C1 segment of cervical spinal cord (tissue), 14 donors: Measurements from ENCODE around the gene LGALS1.
"Not testable (repeated sequence)": the region's sequence is repeated elsewhere in the genome, so short reads cannot be mapped to it uniquely, and the experiment has no call there.

Source experiments
- DNase-seq, 14 donors: peaks; one replicate each; lab custom pipeline; 2025; lab: John Stamatoyannopoulos, UW

The LGALS1 gene

GRCh38 chr22:37686002-37686982, 10.9 kb downstream of the LGALS1 start, which contains the start of gene NOL12:
TSS of gene NOL12 (plus strand) at chr22:37686343. CDS start at chr22:37686393, 50 bp downstream.
- peak in 13 of 14 donors; percentile 36 to 86 (median 76) for DNase-seq

DNA sequence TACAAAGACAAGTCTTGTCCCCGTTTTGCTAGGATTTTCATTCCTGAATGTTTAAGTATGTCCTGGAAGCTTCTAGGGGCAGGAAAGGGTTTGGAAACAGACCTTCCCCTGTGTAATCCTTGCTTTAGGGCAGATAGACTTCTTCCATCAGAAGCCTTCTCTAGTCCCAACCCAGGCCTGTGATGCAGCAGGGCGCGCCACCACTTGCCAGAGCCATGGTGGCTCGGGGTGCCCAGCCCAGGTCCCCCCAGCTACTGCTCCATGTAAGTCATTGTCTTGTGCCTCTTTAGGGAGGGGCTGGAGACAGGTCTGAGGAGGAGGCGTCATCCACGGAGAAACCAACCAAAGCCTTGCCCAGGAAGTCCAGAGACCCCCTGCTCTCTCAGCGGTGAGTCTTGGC, 15.0 kb downstream of the LGALS1 start:
- DNase-seq = no peak

GRCh38 chr22:37690901-37691504, 15.6 kb downstream of the LGALS1 start:
- DNase-seq = no peak

GRCh38 chr22:37692627-37693285, 17.3 kb downstream of the LGALS1 start:
- no peak for DNase-seq

DNA sequence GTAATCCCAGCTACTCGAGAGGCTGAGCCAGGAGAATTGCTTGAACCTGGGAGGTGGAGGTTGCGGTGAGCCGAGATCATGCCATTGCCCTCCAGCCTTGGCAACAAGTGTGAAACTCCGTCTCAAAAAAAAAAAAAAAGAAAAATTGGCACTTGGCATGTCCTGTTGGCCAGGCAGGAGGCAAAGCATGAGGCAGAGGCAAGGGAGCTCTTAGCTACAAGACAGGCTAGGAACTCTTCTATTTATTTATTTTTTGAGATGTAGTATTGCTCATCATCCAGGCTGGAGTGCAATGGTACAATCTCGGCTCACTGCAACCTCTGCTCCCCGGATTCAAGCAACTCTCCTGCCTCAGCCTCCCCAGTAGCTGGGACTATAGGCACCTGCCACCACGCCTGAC, 18.7 kb downstream of the LGALS1 start:
- DNase-seq = not testable (repeated sequence)

GRCh38 chr22:37696260-37696656, 20.8 kb downstream of the LGALS1 start:
- DNase-seq = not testable (repeated sequence)

DNA sequence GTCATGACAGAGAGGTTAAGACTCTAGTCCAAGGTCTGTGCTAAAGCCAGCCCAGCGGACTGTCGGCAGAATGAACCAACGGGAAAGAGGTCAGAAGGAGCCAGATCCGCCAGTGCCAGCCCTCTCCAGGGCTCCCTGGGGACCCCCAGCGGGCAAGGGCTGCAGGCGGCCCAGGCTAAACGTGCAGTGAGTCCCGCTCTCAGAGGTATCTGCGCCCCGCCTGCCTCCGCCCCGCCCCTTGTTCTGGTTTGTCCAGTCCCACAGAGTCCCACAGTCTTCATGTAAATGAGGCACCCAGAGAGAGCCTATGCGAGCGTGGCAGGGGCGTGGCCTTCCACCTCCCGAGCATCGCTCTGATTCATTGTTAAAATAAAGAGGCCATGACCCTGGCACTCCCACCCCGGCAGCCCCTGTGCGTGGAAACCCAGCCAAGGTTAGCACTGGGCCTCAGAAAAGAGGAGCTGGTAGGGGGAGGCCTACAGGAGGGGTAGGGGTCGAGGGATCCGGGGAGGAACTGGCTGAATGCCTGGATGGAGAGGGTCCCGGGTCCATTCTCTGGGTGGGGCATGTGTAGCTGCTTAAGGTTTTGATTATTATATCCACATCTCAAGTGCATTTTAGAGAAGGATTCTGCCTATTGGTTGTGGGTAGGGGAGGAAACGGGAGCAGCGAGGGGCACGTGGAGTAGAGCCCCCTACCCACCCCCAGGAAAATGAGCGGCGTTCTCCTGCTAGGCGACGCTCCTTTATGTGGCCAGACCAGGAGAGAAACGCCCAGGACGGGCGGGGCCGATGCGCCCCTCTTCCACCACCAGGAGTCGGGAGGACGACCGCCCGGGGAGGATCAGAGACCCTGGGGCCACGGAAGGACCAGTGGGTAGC, 21.5 kb downstream of the LGALS1 start, which contains the start of gene TRIOBP:
TRIOBP (plus strand) TSS at position 392 of the 881 bp plus-strand sequence. CDS start 4,318 bp downstream, outside the sequence.
- peak in 11 of 14 donors; percentile 9 to 86 (median 57) for DNase-seq

- DNase-seq = no peak
Observed at GRCh38 chr22:37697538-37697835, 22.1 kb downstream of the LGALS1 start.

- DNase-seq = peak in 3 of 14 donors; percentile 3 to 15 (median 3)
Observed at GRCh38 chr22:37701141-37701786, 25.8 kb downstream of the LGALS1 start.

DNA sequence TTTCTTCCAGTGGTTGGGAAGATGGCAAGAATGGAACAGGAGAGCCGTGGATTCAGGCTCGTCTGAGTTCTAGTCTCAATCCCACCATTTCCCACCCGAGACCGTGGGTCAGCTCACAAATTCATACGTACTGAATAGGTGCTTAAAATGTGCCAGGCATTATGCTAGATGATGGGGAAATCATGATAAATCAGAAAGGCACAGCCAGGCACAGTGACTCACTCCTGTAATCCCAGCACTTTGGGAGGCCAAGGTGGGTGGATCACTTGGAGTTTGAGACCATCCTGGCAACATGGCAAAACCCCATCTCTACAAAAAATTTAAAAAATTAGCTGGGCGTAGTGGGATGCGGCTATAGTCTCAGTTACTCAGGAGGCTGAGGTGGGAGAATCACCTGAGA, 28.5 kb downstream of the LGALS1 start:
- DNase-seq = no peak

DNA sequence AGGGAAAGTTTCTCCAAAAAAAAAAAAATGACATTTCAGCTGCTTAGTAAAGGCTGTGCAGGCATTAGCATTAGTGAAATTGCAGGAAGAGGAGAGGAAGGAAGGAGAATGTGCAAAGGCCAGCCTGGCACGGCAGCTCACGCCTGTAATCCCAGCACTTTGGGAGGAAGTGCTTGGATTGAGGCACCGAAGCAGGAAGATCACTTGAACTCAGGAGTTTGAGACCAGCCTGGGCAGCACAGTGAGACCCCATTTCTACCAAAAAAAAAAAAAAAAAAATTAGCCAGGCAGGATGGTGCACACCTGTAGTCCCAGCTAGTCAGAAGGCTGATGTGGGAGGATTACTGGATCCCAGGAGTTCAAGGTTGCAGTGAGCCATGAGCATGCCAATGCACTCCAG, 29.2 kb downstream of the LGALS1 start:
- no peak for DNase-seq

DNA sequence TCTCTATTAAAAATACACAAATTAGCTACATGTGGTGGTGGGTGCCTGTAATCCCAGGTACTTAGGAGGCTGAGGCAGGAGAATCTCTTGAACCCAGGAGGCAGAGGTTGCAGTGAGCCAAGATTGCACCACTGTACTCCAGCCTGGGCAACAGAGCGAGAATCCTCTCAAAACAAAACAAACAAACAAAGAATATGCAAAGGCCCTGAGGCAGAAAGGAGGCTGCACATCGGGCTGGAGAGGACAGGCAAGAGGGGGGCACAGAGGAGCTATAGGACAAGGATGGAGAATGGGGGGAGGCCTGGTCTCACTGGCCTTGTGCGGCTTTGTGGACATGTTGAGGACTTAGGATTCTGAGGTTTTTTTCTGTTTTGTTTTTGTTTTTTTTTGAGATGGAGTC, 29.8 kb downstream of the LGALS1 start:
- no peak for DNase-seq

DNA sequence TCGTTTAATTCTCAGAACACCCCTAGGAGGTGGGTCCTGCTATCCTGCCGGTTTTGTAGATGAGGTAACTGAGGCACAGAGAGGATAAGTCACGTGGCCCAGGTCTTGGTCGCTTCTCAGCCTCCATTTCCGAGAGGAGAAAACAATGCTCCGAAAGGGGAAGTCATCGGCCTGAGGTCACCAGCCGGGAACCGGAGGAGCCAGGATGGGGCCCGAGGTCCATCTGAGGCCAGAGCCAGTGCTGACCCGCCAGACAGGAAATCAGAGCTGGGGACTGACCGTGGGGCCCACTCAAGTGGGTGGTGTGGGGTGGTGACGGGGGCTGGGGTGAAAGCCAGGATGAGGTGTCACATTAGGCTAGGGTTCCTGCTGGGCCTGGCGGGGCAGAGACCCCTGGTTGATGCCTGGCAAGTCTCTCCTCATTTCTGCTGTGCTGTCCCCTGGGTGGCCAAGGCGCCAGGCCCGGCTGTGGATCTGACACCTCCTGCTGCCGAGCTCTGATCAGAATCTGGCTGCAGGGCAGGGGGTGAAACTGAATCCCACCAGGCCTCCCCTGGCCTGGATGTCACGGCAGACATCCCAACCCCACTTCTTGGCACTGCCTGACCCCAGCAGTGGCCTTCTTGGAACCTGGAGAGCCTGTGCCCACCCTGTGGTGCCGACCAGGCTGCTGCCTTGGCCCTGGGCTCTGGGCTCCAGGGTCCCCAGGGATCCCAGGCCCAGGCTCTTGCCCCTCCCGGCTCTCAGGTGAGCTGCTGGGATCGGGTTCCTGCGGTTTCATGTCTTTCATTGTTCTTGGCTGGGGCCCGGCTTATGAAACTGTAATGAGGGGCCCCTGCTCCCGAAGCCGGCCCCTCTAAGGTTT, 33.4 kb downstream of the LGALS1 start:
- peak in 4 of 14 donors; percentile 5 to 12 (median 10) for DNase-seq

DNA sequence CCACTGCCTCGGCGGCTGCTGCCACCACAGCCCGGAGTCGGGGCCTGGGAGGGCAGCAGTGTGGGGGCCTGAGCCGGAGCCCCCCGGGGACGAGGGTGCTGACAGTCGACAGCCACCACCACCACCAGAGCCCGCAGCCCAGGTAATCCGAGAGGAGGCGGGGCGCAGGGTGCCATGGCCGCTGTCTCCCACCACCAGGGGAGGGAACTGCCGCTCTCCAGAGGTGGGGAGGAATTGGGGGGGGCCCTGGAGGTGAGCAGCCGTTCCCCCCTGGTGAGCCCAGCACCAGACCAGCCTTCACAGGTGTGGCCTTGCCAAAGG, 34.0 kb downstream of the LGALS1 start:
- DNase-seq = no peak

DNA sequence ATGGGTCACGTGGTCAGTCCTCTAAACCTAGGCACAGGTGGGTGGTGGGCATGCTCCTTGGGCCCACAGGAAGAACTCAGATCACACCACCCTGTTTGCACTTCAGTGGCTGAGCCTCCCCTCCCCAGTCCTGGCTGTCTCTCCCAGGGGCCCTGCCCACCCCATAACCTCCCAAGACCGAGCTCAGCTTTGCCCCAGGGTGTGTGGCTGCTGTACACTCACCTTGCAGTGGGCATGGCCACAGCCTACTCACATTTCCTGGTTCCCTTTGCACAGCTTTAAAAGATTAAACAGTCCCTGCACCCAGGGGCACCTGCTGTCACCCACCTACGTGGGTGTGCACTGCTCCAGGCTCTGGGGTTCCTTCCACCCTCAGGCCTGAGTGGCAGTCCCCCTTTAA, 35.2 kb downstream of the LGALS1 start:
- DNase-seq = no peak

DNA sequence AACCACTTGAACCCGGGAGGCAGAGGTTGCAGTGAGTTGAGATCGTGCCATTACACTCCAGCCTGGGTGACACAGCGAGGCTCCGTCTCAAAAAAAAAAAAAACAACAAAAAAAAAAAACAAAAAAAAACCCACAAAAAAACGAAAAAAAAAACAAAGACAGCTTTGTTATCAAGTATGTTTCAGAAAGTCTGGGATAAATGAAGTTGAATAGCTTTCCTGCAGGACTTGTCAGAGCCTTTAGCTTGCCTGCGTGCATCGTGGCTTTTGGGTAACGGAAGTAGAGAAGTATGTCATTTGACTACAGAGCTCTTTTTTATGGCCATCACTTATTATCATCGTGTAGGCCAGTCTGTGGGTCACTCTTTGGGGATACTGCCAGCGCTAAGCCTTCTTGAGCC, 36.1 kb downstream of the LGALS1 start:
- DNase-seq = no peak

DNA sequence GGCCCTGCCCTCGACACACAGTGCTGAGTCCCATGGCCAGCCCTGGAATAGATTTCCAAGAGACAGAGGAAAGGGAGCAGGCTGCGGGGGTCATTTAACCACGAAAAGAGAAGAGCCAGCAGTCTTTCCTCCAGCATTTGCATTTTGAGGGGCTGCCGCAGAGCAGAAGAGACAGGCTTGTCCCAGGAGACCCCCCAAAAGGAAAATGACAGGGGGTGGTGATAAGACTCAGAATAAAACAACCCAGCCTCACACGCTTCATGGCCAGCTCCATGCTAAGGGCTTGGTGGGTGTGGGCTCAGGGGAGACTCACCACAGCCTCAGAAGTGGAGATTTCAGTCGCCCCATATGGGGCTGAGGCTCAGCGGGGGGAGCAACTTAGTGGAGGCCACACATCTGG, 38.3 kb downstream of the LGALS1 start:
- DNase-seq = no peak

- DNase-seq = no peak
Observed at GRCh38 chr22:37714634-37715033, 39.2 kb downstream of the LGALS1 start.

DNA sequence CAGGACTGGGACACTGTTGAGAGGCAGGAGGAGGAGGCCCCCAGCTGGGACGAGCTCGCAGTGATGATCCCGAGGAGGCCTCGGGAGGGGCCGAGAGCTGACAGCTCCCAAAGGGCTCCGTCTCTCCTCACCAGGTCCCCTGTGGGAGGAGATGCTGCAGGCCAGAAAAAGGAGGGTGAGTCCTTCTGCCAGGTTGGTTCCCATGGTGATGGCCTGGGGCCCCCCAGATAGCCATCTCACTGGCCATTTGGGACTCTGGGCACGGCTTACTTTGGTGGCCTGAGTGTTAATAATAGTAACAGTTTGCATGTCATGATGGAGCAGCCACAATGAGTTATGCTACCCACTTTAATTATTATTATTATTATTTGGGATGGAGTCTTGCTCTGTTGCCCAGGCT, 40.3 kb downstream of the LGALS1 start:
- no peak for DNase-seq

- no peak for DNase-seq
Observed at GRCh38 chr22:37716708-37717107, 41.3 kb downstream of the LGALS1 start.
